Astrocyte of the cerebellum (primary cell): Measurements from ENCODE around the gene GOLGA6L2.
"Not testable (repeated sequence)": the region's sequence is repeated elsewhere in the genome, so short reads cannot be mapped to it uniquely, and the experiment has no call there.

ENCODE experiments used
- DNase-seq: peaks from one replicate; pipeline ENCODE4 v3.0.0-alpha.2; 2011; ENCODE audit warnings: low read depth
- H3K4me3 ChIP-seq: 2 replicates; pipeline ENCODE4 v1.5.1; 2011; ENCODE audit warnings: mild to moderate bottlenecking, low read depth, low read length, moderate library complexity
- CTCF ChIP-seq: IDR thresholded peaks from 2 replicates; pipeline ENCODE4 v1.5.1; 2012; ENCODE audit warnings: low read length, low read depth, moderate library complexity, mild to moderate bottlenecking; ENCODE audit errors: missing control alignments
- in situ Hi-C: cut with HindIII; loops from 2 replicates; pipeline ENCODE4 v1.10.0; 2017; ENCODE audit warnings: low sequenced_read_pairs

GOLGA6L2 gene

GRCh38 chr15:23402140-23402539 lies 44.9 kb downstream of the GOLGA6L2 start:
- no peak for TF ChIP-seq CTCF
- in situ Hi-C loops, result no loop called here
- no peak for DNase-seq
- H3K4me3 ChIP-seq, result no peak overlapping the region

- DNase-seq, result no peak
- TF ChIP-seq CTCF, result no peak
- H3K4me3 ChIP-seq, result no peak overlapping the region
- in situ Hi-C loops, result no loop called here
Observed at GRCh38 chr15:23401627-23402026, 45.4 kb downstream of the GOLGA6L2 start.

GRCh38 chr15:23399207-23399606 lies 47.8 kb downstream of the GOLGA6L2 start:
- in situ Hi-C loops, H3K4me3 ChIP-seq, DNase-seq: not testable (repeated sequence)

- H3K4me3 ChIP-seq, DNase-seq, in situ Hi-C loops: not testable (repeated sequence)
Observed at GRCh38 chr15:23398357-23398756, 48.7 kb downstream of the GOLGA6L2 start.

GRCh38 chr15:23397779-23398178 lies 49.3 kb downstream of the GOLGA6L2 start:
- DNase-seq, result no peak
- in situ Hi-C loops, result no loop called here
- H3K4me3 ChIP-seq, result no peak overlapping the region
- TF ChIP-seq CTCF, result no peak

GRCh38 chr15:23395832-23396231 lies 51.2 kb downstream of the GOLGA6L2 start:
- no peak overlapping the region for H3K4me3 ChIP-seq
- in situ Hi-C loops, result no loop called here
- TF ChIP-seq CTCF, result no peak
- no peak for DNase-seq

GRCh38 chr15:23395030-23395692 lies 51.9 kb downstream of the GOLGA6L2 start:
- TF ChIP-seq CTCF, result no peak
- in situ Hi-C loops, result no loop called here
- no peak for DNase-seq
- H3K4me3 ChIP-seq, result no peak overlapping the region
